Upper lobe of left lung (tissue), 6 donors: ENCODE data around the gene EHMT2. TPM values are rescaled to one million over a fixed set of nuclear protein-coding genes. Genes with fewer than 3 reads are reported as not detected.

Experiments
- ATAC-seq, 2 donors: fragments of 200-7000 bp; cut with Tn5 transposase; one replicate each; pipeline ENCODE4 v1.9.1; 2022; ENCODE audit warnings: mild to moderate bottlenecking in 2 of 2, moderate library complexity in 2 of 2; ENCODE audit not compliant: low FRiP score in 2 of 2
- DNase-seq, 2 donors: peaks; one replicate each; pipeline ENCODE4 v3.0.0-alpha.2; 2019 to 2020
- H3K27ac ChIP-seq, 4 donors: fragments of 200-600 bp; sonication (generic); one replicate each; pipeline ENCODE4 v1.5.1; 2016 to 2019
- H3K27me3 ChIP-seq, 4 donors: fragments of 200-600 bp; sonication (generic); one replicate each; pipeline ENCODE4 v1.5.1; 2017 to 2019
- H3K36me3 ChIP-seq, 4 donors: fragments of 200-600 bp; sonication (generic); one replicate each; pipeline ENCODE4 v1.5.1; 2016 to 2019
- H3K4me1 ChIP-seq, 4 donors: fragments of 200-600 bp; sonication (generic); one replicate each; pipeline ENCODE4 v1.5.1; 2018 to 2019
- H3K4me3 ChIP-seq, 4 donors: fragments of 200-600 bp; sonication (generic); one replicate each; pipeline ENCODE4 v1.5.1; 2017 to 2019; ENCODE audit warnings: mild to moderate bottlenecking in 2 of 4, moderate library complexity in 1 of 4
- H3K9me3 ChIP-seq, 4 donors: fragments of 200-600 bp; sonication (generic); one replicate each; pipeline ENCODE4 v1.5.1; 2018 to 2019
- EP300 ChIP-seq, 4 donors: sonication (generic); formaldehyde crosslinking; IDR thresholded peaks; one replicate each; pipeline ENCODE4 v1.5.1; 2017; ENCODE audit warnings: antibody characterized with exemption in 4 of 4, control low read depth in 2 of 4
- POLR2A ChIP-seq, 4 donors: fragments of 450-650 bp; IDR thresholded peaks; one replicate each; pipeline ENCODE4 v1.5.1; 2016 to 2017; ENCODE audit warnings: antibody characterized with exemption in 4 of 4, mild to moderate bottlenecking in 2 of 4
- POLR2AphosphoS5 ChIP-seq, 2 donors: sonication (generic); formaldehyde crosslinking; IDR thresholded peaks; one replicate each; pipeline ENCODE4 v1.5.1; 2017; ENCODE audit warnings: antibody characterized with exemption in 2 of 2
- WGBS, 2 donors: methylation state at CpG; one replicate each; pipeline ENCODE4 v1.1.5; 2017 to 2018; 5-methylcytosine and 5-hydroxymethylcytosine counted together
- total RNA-seq, 6 donors: library from RNA; depleted of rRNA in 4 of 6; stranded (reverse); fragments of >200 nt in 4 of 6; gene quantifications; one replicate each; pipeline versions ENCODE4 v1.1.0 to v1.2.1, GENCODE V29; 2016 to 2021
- TF ChIP-seq, protein P1 (sequence below), 6 experiments: fragments of 450-650 bp in 4 of 6; fragments of 200-600 bp in 2 of 6; sonication (generic) in 2 of 6; IDR thresholded peaks; one replicate each; pipeline ENCODE4 v1.5.1; 2016 to 2019; ENCODE audit warnings: antibody characterized with exemption in 6 of 6
- donor health status: DM: no; HTN: no; CAD: no; lungs with moderate emphysema.
- donor health status: DM: no; HTN: yes; CAD: no; lungs with severe emphysema.

Gene EHMT2
- total RNA-seq, 6 donors from 2014 or later, result 23.6 to 57.3 (median 41.7) TPM

DNA sequence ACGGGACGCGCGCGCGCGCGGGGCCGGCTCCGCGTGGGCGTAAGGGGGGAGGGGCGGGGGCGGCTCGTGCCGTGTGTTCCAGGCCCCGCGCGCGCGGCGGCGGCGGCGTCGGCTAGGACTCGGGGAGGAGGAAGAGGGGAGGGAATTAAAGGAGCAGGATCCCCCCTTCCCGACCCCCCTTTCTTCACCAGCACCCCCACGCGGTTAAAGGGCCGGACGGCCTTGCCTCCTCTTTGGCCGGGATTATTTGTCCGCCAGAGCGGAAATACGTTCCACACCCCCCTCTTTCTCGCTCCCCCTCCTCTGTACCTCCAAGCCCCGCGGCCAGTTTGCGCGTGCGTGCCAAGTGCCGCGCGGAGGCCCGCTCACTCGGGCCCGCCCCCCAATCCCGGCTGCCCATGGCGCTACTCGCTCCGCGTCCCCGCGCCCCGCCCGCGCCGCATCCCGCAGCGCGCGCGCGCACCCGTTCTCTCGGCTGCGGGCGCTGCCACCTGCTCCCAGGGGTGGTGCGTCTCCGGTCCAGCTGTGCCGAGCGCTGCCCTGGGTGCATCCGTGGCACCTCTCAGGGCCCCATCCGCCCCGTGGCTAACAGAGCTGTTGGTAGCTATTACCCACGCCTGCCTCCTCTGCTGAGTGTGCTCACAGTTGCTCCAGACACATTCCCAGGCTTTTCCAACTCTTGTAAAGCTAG is 4.6 kb upstream of the EHMT2 start, which contains the start of gene ZBTB12:
Gene ZBTB12 (minus strand): TSS at position 134 of the 691 bp plus-strand sequence. CDS start 781 bp downstream, outside the sequence.
- H3K27ac ChIP-seq, result peak within 1 kb of the TSS; percentile 67 to 89 (median 82)
- WGBS, 2 donors, result 0 to 1% methylated on average over 18 to 49 of the region's 77 CpGs
- peak within 1 kb of the TSS; percentile 25 to 86 (median 80) for H3K4me3 ChIP-seq
- TF ChIP-seq EP300 (IDR thresholded peaks at IDR 0.05) (no peak), POLR2A (IDR thresholded peaks at IDR 0.05) (peak in 1 of 4 donors; percentile 71), POLR2AphosphoS5 (IDR thresholded peaks at IDR 0.05) (peak in 1 of 2 donors; percentile 41)
- TF ChIP-seq, protein P1, sequence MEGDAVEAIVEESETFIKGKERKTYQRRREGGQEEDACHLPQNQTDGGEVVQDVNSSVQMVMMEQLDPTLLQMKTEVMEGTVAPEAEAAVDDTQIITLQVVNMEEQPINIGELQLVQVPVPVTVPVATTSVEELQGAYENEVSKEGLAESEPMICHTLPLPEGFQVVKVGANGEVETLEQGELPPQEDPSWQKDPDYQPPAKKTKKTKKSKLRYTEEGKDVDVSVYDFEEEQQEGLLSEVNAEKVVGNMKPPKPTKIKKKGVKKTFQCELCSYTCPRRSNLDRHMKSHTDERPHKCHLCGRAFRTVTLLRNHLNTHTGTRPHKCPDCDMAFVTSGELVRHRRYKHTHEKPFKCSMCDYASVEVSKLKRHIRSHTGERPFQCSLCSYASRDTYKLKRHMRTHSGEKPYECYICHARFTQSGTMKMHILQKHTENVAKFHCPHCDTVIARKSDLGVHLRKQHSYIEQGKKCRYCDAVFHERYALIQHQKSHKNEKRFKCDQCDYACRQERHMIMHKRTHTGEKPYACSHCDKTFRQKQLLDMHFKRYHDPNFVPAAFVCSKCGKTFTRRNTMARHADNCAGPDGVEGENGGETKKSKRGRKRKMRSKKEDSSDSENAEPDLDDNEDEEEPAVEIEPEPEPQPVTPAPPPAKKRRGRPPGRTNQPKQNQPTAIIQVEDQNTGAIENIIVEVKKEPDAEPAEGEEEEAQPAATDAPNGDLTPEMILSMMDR (IDR thresholded peaks at IDR 0.05), result peak in 2 of 6 experiments; percentile 13 to 18
- DNase-seq (peak; percentile 93 to 97), ATAC-seq (peak; percentile 88 to 89)
- no peaks in the 10 kb centered on the region for H3K9me3 ChIP-seq
- H3K4me1 ChIP-seq, result peaks cover 18 to 53% (median 36%) of the 10 kb centered on the region in 4 donors
- no peaks in the 10 kb centered on the region for H3K36me3 ChIP-seq
- H3K27me3 ChIP-seq, result no peaks in the 10 kb centered on the region

DNA sequence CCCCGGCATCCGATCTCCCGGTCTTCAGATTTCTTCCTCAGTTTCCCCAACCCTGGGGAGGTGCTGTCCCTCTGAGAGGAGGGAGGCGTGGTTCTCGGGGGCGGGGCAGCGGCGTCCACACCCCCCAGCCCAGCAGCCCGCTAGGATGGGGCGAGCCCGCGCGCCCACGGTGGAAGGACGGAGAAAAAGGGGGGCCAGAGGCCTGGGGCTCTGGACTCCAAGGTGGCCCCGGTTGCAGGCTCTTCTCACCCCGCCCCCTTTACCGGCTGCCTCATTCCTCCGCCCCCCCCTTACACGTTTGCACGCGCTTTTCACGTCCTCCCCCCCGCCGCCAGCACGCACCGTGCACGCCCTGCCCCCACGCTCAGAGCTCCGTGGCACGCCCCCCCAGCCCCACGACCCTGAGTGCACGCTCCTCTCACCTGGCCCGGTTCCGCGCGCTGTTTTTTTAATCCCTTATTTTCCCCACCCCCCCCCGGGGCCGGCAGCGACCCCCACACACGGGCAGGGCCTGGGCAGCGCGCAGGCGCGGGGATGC is 4.0 kb upstream of the EHMT2 start:
- TF ChIP-seq, protein P1 (IDR thresholded peaks at IDR 0.05), result no peak
- TF ChIP-seq EP300 (IDR thresholded peaks at IDR 0.05) (no peak), POLR2A (IDR thresholded peaks at IDR 0.05) (no peak), POLR2AphosphoS5 (IDR thresholded peaks at IDR 0.05) (no peak)
- H3K9me3 ChIP-seq, result no peaks in the 10 kb centered on the region
- peak overlapping the region; percentile 25 to 86 (median 80) for H3K4me3 ChIP-seq
- ATAC-seq, result peak in 1 of 2 donors; percentile 37
- H3K4me1 ChIP-seq, result peaks cover 23 to 55% (median 39%) of the 10 kb centered on the region in 4 donors
- no peaks in the 10 kb centered on the region for H3K36me3 ChIP-seq
- H3K27me3 ChIP-seq, result no peaks in the 10 kb centered on the region
- WGBS, 2 donors, result 1% methylated on average over 26 of the region's 45 CpGs; no CpG with 5 or more reads in 1 of the 2 donors
- peak; percentile 41 to 92 for DNase-seq
- peak overlapping the region; percentile 67 to 89 (median 82) for H3K27ac ChIP-seq

DNA sequence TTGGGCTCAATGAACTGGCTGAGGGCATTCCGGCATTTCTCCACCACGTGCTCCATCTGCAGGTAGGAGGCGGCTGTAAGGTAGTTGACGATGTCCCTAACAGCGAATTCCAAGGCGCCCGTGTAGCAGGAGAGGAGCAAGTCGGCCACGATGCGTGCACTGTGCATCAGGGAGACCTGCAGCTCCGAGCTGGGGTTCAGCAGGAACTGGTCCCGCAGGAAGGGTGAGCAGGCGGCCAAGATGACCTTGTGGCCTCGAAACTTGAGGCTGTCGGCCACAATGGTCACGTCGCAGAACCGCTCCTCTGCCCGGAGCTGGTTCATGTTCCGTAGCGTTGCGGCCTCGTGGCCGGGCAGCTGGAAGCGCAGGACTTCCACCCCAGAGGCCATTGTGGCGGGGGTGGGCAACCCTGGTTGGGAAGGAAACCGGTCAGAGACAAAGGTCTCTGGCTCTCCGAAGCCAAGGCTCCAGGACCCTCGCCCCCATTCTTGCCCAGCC is 3.5 kb upstream of the EHMT2 start:
- Histone ChIP-seq H3K4me3 (peak overlapping the region in 3 of 4 donors; percentile 76 to 86 (median 84)), H3K27me3 (no peaks in the 10 kb centered on the region), H3K36me3 (peaks cover 0 to 2% (median 0%) of the 10 kb centered on the region in 4 donors), H3K4me1 (peaks cover 25 to 60% (median 43%) of the 10 kb centered on the region in 4 donors), H3K27ac (peak overlapping the region; percentile 67 to 89 (median 82)), H3K9me3 (no peaks in the 10 kb centered on the region)
- 31 to 55% methylated on average over 19 to 21 of the region's 29 CpGs for WGBS, 2 donors
- TF ChIP-seq POLR2A (IDR thresholded peaks at IDR 0.05) (no peak), POLR2AphosphoS5 (IDR thresholded peaks at IDR 0.05) (no peak), EP300 (IDR thresholded peaks at IDR 0.05) (no peak)
- TF ChIP-seq, protein P1 (IDR thresholded peaks at IDR 0.05), result no peak
- ATAC-seq, result no peak
- peak in 1 of 2 donors; percentile 36 for DNase-seq

DNA sequence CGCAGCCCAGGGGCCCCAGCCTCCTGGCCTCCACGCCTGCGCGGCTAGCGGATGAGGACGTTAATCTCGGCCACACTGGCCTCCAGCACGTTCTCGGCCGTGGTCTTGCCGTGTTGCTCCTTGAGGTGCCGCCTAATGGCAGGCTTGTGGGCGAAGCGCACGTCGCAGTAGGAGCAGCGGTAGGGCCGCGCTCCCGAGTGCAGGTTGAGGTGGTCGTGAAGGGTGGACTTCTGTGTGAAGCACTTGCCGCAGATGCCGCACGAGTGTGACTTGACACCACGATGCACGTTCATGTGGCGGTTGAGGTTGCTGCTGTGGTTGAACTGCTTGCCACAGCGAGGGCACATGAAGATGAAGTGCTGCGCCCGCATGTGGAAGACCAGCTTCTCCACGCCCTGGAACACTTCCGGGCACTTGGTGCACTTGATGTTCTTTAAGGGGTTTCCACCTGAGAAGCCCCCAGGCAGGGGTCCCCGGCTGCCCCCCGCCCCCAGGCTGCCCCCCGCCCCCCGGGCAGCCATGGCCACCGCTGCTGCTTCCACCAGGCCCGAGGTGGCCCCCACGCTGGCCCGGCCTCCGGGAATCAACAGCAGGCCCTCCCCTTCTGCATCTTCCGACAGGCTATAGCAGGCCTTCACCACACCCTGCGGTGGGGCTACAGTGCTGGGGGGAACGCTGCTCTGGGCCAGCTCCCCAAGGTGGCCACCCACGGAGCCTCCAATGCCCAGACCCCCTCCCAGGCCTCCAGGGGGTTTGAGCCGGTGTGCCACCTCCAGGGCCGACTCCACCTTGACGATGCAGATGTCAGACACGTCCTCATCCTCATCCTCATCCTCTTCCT is 2.6 kb upstream of the EHMT2 start:
- WGBS, 2 donors, result 88 to 89% methylated on average over 23 to 44 of the region's 49 CpGs
- Histone ChIP-seq H3K36me3 (peaks cover 0 to 11% (median 2%) of the 10 kb centered on the region in 4 donors), H3K27ac (peak overlapping the region in 2 of 4 donors; percentile 82 to 89), H3K27me3 (no peaks in the 10 kb centered on the region), H3K9me3 (no peaks in the 10 kb centered on the region), H3K4me3 (no peak overlapping the region), H3K4me1 (peaks cover 25 to 60% (median 43%) of the 10 kb centered on the region in 4 donors)
- ATAC-seq (no peak), DNase-seq (peak in 1 of 2 donors; percentile 85)
- TF ChIP-seq EP300 (IDR thresholded peaks at IDR 0.05) (no peak), POLR2A (IDR thresholded peaks at IDR 0.05) (no peak), POLR2AphosphoS5 (IDR thresholded peaks at IDR 0.05) (no peak)
- TF ChIP-seq, protein P1 (IDR thresholded peaks at IDR 0.05), result no peak
